HepG2 (cell line): Measurements from ENCODE around the gene BAIAP3. TPM values are rescaled to one million over a fixed set of nuclear protein-coding genes. Genes with fewer than 3 reads are reported as not detected.

Source experiments
- ATAC-seq: fragments of 200-7000 bp; cut with Tn5 transposase; 3 replicates; pipeline ENCODE4 v1.9.1; 2020; ENCODE audit warnings: mild to moderate bottlenecking, moderate library complexity
- BruUV-seq: library from RNA; stranded (reverse); fragments of 400-500 nt; replicated peaks from 2 replicates; lab custom pipeline; 2021; lab: Mats Ljungman, UMichigan
- CTCF ChIA-PET: fragments of 300-600 bp; formaldehyde crosslinking; extraction: SDS; loops from one replicate; lab custom pipeline; 2021; ENCODE audit warnings: low total read pairs, inconsistent platforms, low intra/inter-chr PET ratio; lab: Yijun Ruan, JAX
- POLR2A ChIA-PET: fragments of 350-600 bp; sonication (Branson Sonifier 250); formaldehyde crosslinking; loops from one replicate; lab custom pipeline; 2020; ENCODE audit warnings: antibody characterized with exemption, inconsistent platforms; lab: Yijun Ruan, JAX
- DNase-seq: peaks from one replicate; pipeline ENCODE4 v3.0.0-alpha.2; 2015; ENCODE audit warnings: low spot score
- FAIRE-seq: peaks from 3 replicates; lab custom pipeline; 2011; peaks lifted over from hg19 to GRCh38; lab: Jason Lieb, UNC
- H2AFZ ChIP-seq: one replicate; pipeline ENCODE4 v1.6.1; 2011; ENCODE audit warnings: low read length, inconsistent platforms
- H3K27ac ChIP-seq: fragments of 300-600 bp; 3 replicates; pipeline ENCODE4 v1.8.0; 2011; ENCODE audit warnings: mixed run types, mild to moderate bottlenecking, mixed read lengths, low read length, inconsistent platforms; ENCODE audit not compliant: insufficient read depth; ENCODE audit errors: extremely low read length
- H3K27me3 ChIP-seq, 2 experiments: fragments of 200-600 bp in 1 of 2; 2 replicates in 1 of 2; 3 replicates in 1 of 2; pipeline versions ENCODE4 v1.6.0 to v1.8.0; 2011; ENCODE audit warnings: low read length in 2 of 2, mild to moderate bottlenecking in 2 of 2, moderate library complexity in 2 of 2, inconsistent platforms in 1 of 2; ENCODE audit not compliant: insufficient read depth in 2 of 2, control insufficient read depth in 1 of 2
- H3K36me3 ChIP-seq, 2 experiments: fragments of 200-600 bp in 1 of 2; replicated peaks in 1 of 2; 2 replicates in 1 of 2; 3 replicates in 1 of 2; pipeline versions ENCODE4 v1.5.1 to v1.8.0; 2011; ENCODE audit warnings: low read length in 2 of 2, inconsistent platforms in 1 of 2; ENCODE audit not compliant: insufficient read depth in 2 of 2, control insufficient read depth in 1 of 2
- H3K4me1 ChIP-seq: 2 replicates; pipeline ENCODE4 v1.5.1; 2012; ENCODE audit warnings: low read length, inconsistent platforms; ENCODE audit not compliant: insufficient read depth
- H3K4me2 ChIP-seq: 2 replicates; pipeline ENCODE4 v1.6.0; 2011; ENCODE audit warnings: low read depth, low read length, inconsistent platforms
- H3K4me3 ChIP-seq, 3 experiments: fragments of 200-600 bp in 1 of 3; sonication (generic), shearing (Covaris generic) in 1 of 3; replicated peaks in 1 of 3; 2 replicates each; pipeline ENCODE4 v1.5.1; 2011 to 2016; ENCODE audit warnings: low read length in 3 of 3, inconsistent platforms in 2 of 3, low read depth in 2 of 3, mild to moderate bottlenecking in 2 of 3, control low read depth in 1 of 3, mixed read lengths in 1 of 3; ENCODE audit not compliant: insufficient read depth in 1 of 3
- H3K79me2 ChIP-seq: one replicate; pipeline ENCODE4 v1.6.1; 2011; ENCODE audit warnings: low read length, inconsistent platforms; ENCODE audit not compliant: insufficient read depth
- H3K9ac ChIP-seq: 2 replicates; pipeline ENCODE4 v1.6.0; 2011; ENCODE audit warnings: mild to moderate bottlenecking, low read depth, low read length, inconsistent platforms; ENCODE audit not compliant: insufficient read depth
- H3K9me3 ChIP-seq: 2 replicates; pipeline ENCODE4 v1.5.1; 2012; ENCODE audit warnings: mild to moderate bottlenecking, low read length
- H4K20me1 ChIP-seq: 2 replicates; pipeline ENCODE4 v1.6.0; 2011; ENCODE audit warnings: inconsistent platforms, mild to moderate bottlenecking, low read length, moderate library complexity; ENCODE audit not compliant: insufficient read depth
- AGO2 ChIP-seq: fragments of 200-400 bp; formaldehyde crosslinking; optimal IDR thresholded peaks from 2 replicates; pipeline ENCODE3; 2017; ENCODE audit warnings: mild to moderate bottlenecking, low read depth, low read length, moderate library complexity
- CBX5 ChIP-seq: sonication (generic); formaldehyde crosslinking; IDR thresholded peaks from 2 replicates; pipeline ENCODE4 v1.4.0; 2020; ENCODE audit warnings: missing genetic modification reagents, borderline replicate concordance
- HMG20B ChIP-seq: conservative IDR thresholded peaks from 2 replicates; pipeline ENCODE4 v1.6.1; 2016; ENCODE audit warnings: missing genetic modification reagents, missing compliant biosample characterization
- IRF9 ChIP-seq: sonication (generic); formaldehyde crosslinking; IDR thresholded peaks from 2 replicates; pipeline ENCODE4 v1.8.0; 2022; ENCODE audit warnings: missing genetic modification reagents, mild to moderate bottlenecking, borderline replicate concordance
- KDM2A ChIP-seq: sonication (generic); formaldehyde crosslinking; IDR thresholded peaks from 2 replicates; pipeline ENCODE4 v1.4.0; 2020; ENCODE audit warnings: low read depth, missing genetic modification reagents, borderline replicate concordance
- RBAK ChIP-seq: sonication (generic); formaldehyde crosslinking; IDR thresholded peaks from 2 replicates; pipeline ENCODE4 v1.5.1; 2020; ENCODE audit warnings: mild to moderate bottlenecking, missing genetic modification reagents
- RBM22 ChIP-seq: fragments of 200-400 bp; formaldehyde crosslinking; optimal IDR thresholded peaks from 2 replicates; pipeline ENCODE3; 2017; ENCODE audit warnings: mild to moderate bottlenecking, low read length, moderate library complexity
- ZNF512B ChIP-seq: sonication (generic); formaldehyde crosslinking; IDR thresholded peaks from 2 replicates; pipeline ENCODE4 v1.5.1; 2020; ENCODE audit warnings: missing genetic modification reagents, mild to moderate bottlenecking, borderline replicate concordance
- ZNF629 ChIP-seq: sonication (generic); formaldehyde crosslinking; conservative IDR thresholded peaks from 2 replicates; pipeline ENCODE4 v1.5.0; 2020; ENCODE audit warnings: missing genetic modification reagents
- WGBS: methylation state at CpG from one replicate; pipeline ENCODE4 v1.1.6; 2017; ENCODE audit warnings: low lambda C conversion rate; 5-methylcytosine and 5-hydroxymethylcytosine counted together
- in situ Hi-C: cut with HindIII; loops from 2 replicates; pipeline ENCODE4 v1.10.0; 2017; ENCODE audit warnings: low pct_unique_long_range_greater_than_20kb; ENCODE audit not compliant: extremely low pct_ligation_motif_present
- intact Hi-C: fragments of 100-400 bp; cut with micrococcal nuclease; formaldehyde crosslinking; loops from one replicate; pipeline ENCODE4 v1.10.0; 2022; ENCODE audit not compliant: unreplicated experiment
- polyA plus RNA-seq, 8 experiments: library from polyadenylated mRNA; depleted of rRNA in 3 of 8; stranded (reverse) in 7 of 8; unstranded in 1 of 8; fragments of >200 nt; fragmentation: Illumina TruSeq in 4 of 8; extraction: Trizol in 4 of 8; gene quantifications; 2 replicates each; pipeline versions ENCODE4 v1.2.1 to v1.2.3, GENCODE V29; 2011 to 2016; ENCODE audit warnings: low read depth in 4 of 8, missing spikeins in 1 of 8, mixed read lengths in 1 of 8; ENCODE audit not compliant: insufficient read depth in 1 of 8
- total RNA-seq, 5 experiments: library from RNA; depleted of rRNA; stranded (reverse); fragments of >200 nt; fragmentation: Illumina TruSeq; extraction: Trizol; gene quantifications; 2 replicates each; pipeline ENCODE4 v1.2.3, GENCODE V29; 2016; ENCODE audit warnings: low read depth in 1 of 5

BAIAP3 gene
- total and polyA plus RNA-seq, 2 of the 13 experiments (the other 11 are each of a cell fraction or from before 2014, with no cell fraction given), result 3.2 to 5.7 TPM

GRCh38 chr16:1366060-1366711 is 32.7 kb downstream of the BAIAP3 start (continued):
- TF ChIP-seq KDM2A (CRISPR knock-in tag) (0 out of 2 replicates have a peak, but pooled peaks have one; percentile 13), RBAK (CRISPR knock-in tag) (no peak)

- Histone ChIP-seq H4K20me1 (peaks cover 2% of the 10 kb centered on the region; the same call in 1 of the 2 replicates), H3K9ac (no peak overlapping the region), H3K4me2 (no peak overlapping the region), H3K4me1 (no peaks in the 10 kb centered on the region), H3K9me3 (no peaks in the 10 kb centered on the region), H3K79me2 (peaks cover 2% of the 10 kb centered on the region), H3K4me3 (no peak overlapping the region), H3K36me3 (peaks cover 21 to 40% of the 10 kb centered on the region in 2 experiments), H3K27me3 (no peaks in the 10 kb centered on the region), H2AFZ (no peak overlapping the region), H3K27ac (no peak overlapping the region)
- FAIRE-seq (no peak), ATAC-seq (no peak), DNase-seq (no peak)
- in situ Hi-C loops (no loop called here), intact Hi-C loops (no loop called here)
- ChIA-PET POLR2A (no interaction called here), CTCF (no interaction called here)
- no peak for TF ChIP-seq ZNF512B (CRISPR knock-in tag)
- 0 out of 2 replicates have a peak, but pooled peaks have one; percentile 5 for TF ChIP-seq KDM2A (CRISPR knock-in tag)
- TF ChIP-seq RBM22, result peak; percentile 14
- no peak for TF ChIP-seq ZNF629 (CRISPR knock-in tag)
- TF ChIP-seq RBAK (CRISPR knock-in tag), result no peak
- TF ChIP-seq CBX5, result no peak
- no peak for TF ChIP-seq IRF9
- no peak for TF ChIP-seq HMG20B (CRISPR knock-in tag)
- TF ChIP-seq AGO2, result peak; percentile 73
- no TSS peak for BruUV-seq
- 96% methylated on average over 14 of the region's 24 CpGs for WGBS
These were observed 33.4 kb downstream of the BAIAP3 start for GRCh38 chr16:1366712-1367299.
